ACHN (cell line): Measurements from ENCODE around the gene MRAP.
A peak's percentile ranks its signal among the peaks of the same experiment; 100 is the strongest.

ENCODE experiments used
- DNase-seq: peaks from one replicate; pipeline ENCODE4 v3.0.0-alpha.2; 2015
- in situ Hi-C: cut with HindIII; loops from 2 replicates; pipeline ENCODE4 v1.10.0; 2017; ENCODE audit warnings: low sequenced_read_pairs, low pct_ligation_motif_present, low pct_unique_long_range_greater_than_20kb

The MRAP gene

DNA sequence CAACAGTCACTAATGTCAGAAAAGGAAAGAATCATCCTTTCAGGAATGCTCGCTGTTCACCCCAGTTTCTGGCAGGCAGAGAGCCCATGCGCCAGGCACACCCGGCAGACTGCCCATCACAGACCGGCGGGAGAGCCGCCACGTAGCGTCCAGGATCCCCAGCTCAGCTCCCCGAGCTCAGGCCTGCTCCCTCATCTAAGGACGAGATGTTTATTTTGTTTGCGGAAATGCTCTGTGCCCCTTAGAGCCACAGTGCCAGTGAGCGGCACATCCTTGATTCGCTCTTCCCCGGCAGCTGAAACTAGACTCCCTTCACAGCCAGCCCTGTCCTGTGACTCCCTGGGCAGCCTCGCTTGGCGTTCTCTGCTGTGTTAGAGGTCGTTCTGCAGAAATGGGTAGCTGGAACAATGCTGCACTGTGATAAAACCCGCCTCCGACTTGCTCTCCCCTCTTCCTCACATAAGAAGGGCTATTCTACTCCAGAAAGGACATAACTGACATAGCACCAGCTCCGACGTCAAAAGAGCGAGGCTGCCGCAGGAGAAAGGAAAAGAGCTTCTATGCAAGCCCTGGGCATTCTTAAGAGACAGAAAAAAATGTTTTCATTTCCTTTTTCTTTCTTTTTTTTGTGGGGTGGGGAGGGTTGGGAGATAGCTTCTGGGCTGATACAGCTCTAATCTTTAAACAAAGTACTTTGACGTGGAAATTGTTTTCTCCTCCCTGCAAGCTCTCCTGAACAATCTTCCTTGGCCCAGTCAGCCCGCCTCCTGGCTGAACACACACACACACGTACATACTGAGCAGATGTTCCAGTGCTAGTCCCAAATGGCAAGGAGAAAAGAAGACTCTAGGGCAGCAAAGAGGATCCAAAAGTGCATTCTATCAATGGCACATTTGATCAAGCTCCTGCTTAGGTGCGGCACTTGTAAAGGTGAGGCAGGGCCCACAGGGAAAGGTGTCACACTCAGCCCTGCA, 37.2 kb downstream of the MRAP start:
- no peak for DNase-seq
- in situ Hi-C loops = no loop called here

GRCh38 chr21:32336711-32337110, 38.1 kb downstream of the MRAP start:
- DNase-seq = peak; percentile 20
- in situ Hi-C loops = no loop called here

DNA sequence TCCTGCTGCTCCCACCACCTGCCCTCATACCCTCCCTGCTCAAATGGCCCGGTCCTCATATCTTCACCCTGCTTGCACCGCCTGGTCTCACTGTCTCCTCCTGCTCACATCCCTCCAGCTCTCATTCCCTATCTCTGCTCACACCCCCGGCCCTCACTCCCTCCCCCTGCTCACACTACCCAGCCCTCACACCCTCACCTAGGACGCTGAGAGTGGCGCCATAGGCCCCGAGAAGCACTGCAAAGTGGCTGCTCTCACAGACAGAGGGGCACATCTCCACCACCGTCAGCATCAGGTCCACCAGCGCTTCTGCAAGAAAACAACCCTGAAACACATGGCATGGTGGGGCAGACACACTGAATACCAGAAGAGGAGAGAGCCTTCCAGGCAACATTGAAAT, 38.6 kb downstream of the MRAP start:
- no peak for DNase-seq
- in situ Hi-C loops = no loop called here

DNA sequence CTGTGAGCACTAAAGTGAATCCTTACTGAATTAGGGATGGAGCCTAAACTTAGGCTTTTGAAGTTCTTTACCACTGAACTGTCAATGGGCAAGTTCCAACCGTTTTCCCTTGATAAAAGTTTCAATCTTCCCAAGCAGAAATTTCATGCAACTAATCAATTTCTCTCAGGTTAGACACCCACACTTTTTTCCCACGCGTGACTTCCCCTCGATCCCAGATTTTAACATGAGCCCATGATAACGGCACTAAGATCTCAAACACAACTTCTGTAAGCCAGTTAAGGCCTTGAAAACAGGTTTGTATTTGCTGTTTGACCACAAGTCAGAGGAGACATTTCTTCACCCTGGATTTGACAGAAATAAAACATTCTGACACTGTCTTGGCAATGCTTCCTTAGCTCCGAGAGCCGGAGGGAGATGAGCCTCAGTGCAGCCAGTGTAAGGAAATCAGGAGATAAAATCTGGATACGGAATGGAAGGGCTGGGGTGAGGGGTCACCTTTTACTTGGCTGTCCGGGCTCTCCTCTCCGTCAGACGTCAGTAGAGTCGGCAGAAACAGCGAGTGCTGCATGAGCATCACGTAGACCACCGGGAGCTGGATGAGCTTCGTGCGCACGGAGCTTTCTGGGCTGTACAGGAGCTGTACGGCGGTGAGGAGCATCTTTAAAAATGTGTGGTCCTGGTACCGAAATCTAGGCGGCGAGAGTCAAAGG, 39.7 kb downstream of the MRAP start:
- no peak for DNase-seq
- in situ Hi-C loops = no loop called here

GRCh38 chr21:32340863-32341848, 42.5 kb downstream of the MRAP start:
- DNase-seq = no peak
- in situ Hi-C loops = no loop called here

GRCh38 chr21:32346951-32347350, 48.3 kb downstream of the MRAP start:
- in situ Hi-C loops = no loop called here
- DNase-seq = no peak

DNA sequence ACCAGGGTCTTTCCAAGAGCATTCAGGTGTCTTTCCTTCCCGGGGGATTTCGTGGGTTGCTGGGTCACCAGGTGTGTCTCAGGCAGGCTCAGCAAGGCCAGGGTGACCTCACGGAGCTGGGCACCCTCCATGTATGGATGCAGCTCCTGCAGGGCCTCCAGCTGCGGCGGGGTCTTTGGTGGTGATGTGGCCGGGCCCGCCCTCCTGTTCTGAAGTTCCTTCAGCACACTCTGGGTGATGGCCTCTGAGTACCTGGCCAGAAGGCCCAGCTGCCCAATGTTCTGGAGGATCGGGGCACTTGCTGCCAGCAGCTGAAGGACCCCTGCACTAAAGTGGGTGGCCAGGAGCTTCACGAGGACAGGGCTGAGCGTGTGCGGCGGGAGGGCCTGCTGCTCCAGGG, 48.7 kb downstream of the MRAP start:
- no peak for DNase-seq
- in situ Hi-C loops = no loop called here

GRCh38 chr21:32347977-32348376, 49.3 kb downstream of the MRAP start:
- in situ Hi-C loops = no loop called here

DNA sequence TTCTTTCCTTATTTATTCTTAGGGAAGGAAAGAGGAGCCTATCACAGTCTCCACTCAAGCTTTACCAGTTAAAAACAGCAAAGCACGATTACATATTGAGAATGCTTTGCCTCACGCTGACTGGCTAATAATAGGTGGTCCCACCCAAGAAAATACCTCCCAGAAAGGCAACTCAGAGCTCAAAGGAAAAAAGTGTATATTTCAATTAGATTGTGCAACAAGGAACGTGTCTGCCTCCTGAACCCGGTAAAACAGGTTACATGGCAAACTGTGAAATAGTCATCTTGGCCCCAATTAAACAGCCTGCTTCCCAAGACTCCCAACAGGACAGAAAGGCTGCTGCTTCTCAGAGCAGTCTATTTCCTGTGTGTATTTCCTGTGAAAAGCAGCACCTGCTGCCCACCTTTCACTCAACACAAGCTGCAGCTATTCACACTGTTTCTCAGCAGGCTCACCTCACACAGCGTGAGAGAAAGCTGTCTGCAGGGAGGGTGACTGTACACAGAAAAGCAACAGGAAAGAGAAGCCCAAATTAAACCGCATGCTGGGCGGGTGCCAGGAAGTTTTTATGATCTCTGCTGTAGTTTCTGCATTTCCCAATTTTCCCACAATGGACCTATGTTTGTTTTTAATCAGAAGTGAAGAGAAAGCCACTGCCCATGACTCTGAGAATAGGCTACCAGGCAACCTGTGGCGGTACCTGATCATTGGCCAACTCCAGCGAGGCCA, 50.1 kb downstream of the MRAP start:
- DNase-seq = no peak
- in situ Hi-C loops = no loop called here

More at GRCh38 chr21:32347977-32348376, 49.3 kb downstream of the MRAP start:
- DNase-seq = no peak

DNA sequence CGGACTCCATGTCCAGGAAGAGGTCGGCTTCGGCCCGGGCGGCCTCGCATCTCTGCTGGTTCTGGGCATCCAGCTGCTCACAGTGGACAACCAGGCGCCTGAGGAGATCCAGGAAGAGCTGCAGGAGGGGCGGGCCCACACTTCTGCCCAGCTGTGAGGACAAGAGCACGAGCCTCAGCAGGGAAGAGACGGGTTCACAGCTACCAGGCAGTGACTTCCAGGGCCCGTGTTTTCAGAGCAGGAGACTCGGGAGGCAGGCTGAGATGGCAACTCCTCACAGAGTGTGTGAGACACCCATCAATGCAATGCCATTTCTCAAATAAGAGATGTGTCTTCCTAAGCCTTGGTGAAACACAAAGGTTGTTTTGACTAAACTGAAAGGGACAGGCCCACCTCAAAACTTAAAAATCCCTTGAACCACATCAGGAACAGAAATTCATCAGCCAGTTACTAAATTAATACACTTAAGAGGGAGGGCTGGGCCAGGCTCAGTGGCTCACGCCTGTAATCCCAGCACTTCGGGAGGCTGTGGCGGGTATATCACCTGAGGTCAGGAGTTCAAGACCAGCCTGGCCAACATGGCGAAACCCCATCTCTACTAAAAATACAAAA, 50.8 kb downstream of the MRAP start:
- DNase-seq = no peak
- in situ Hi-C loops = no loop called here

GRCh38 chr21:32350211-32350980, 51.7 kb downstream of the MRAP start:
- DNase-seq = no peak
- in situ Hi-C loops = no loop called here

DNA sequence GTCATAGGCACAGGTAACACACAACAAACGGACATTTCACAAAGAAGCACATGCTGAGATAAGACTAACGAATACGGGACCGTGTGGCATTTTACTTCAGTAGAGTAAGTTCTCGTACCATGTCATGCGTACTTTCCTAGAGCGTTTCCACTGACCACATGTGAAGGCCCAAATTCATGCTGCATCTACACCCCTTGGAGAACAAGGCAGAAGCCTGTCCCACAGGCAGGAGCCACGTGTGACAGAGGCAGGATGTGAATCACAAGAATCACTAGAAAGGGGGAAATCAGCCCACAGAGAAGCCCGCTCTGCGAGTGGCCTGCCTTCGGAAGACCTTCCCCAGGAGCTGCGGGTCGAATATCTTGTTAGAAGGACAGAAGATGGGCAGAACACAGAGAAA, 52.3 kb downstream of the MRAP start:
- in situ Hi-C loops = no loop called here
- no peak for DNase-seq

GRCh38 chr21:32351428-32351827, 52.8 kb downstream of the MRAP start:
- no peak for DNase-seq
- in situ Hi-C loops = no loop called here

DNA sequence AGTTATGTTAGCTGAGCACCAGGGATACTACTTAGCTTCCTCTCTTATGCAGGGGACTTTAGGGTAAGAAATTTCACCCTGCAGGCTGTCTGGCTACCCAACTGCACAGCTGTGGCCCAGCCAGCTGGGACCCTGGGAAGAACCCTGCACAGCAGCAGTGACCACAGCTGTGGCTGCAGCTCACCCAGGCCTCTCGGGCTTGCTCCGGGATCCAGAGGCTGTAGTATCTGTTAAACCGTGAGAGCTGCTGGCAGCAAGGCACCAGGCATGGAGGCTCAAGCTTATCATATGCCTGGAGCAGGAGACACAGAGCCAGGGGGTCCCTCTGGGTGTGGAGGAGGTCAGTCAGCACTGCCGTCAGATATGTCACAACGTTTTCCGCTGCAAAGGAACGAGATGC, 53.9 kb downstream of the MRAP start:
- in situ Hi-C loops = no loop called here
- DNase-seq = no peak

DNA sequence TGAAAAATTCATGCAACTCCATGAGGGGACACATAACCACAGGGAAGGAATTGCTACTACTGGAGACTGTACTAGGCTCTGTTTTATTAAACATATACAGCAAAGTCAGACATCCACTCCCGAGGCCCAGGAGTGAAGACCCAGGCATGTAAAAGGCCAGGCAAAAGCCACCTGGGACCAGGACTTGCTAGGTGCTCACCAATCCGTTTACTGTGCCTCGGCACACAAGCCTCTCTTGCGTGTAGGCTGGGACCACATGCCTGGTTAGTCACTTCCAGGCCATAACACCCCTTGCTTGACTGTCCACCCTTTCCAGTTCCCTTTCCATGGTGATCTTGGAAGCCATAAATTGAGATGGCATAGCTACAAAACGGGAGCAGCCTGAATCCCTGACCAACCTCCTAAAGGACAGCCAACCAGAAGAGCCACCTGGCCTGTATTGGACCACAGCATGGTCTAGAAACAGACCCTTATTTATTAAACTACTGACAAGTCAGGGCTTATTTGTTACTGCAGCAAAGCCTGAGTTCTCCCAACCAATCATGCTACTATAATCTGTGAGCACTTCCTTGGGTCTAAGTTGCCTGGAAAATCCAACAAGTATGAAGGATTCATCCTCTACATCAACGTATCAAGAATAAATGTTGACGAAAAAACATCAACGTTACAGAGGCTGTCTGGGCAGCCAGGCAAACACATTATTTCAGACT, 54.5 kb downstream of the MRAP start:
- DNase-seq = no peak
- in situ Hi-C loops = no loop called here

- in situ Hi-C loops = no loop called here
- DNase-seq = no peak
Observed at GRCh38 chr21:32356874-32357395, 58.3 kb downstream of the MRAP start.
